Measurements from ENCODE around the gene SCN5A.

The SCN5A gene

GRCh38 chr3:38586546-38587520 lies 62.7 kb downstream of the SCN5A start:
- DNase-seq (ENCODE audit: low spot score in 2 of 2) (no peak), ATAC-seq (replicated peaks; ENCODE audit: extremely low read depth, poor library complexity, severe bottlenecking) (no peak)
- peaks cover 29% of the 10 kb centered on the region for H3K27me3 Mint-ChIP-seq
- H3K9me3 Mint-ChIP-seq, result no peaks in the 10 kb centered on the region
- H3K4me1 Mint-ChIP-seq, result no peaks in the 10 kb centered on the region
- H3K27ac Mint-ChIP-seq (ENCODE audit: low read depth), result no peak overlapping the region
- H3K4me3 Mint-ChIP-seq, result no peak overlapping the region
- no peaks in the 10 kb centered on the region for H3K36me3 Mint-ChIP-seq (ENCODE audit: insufficient read depth)

GRCh38 chr3:38585791-38586420 lies 63.6 kb downstream of the SCN5A start:
- peaks cover 25% of the 10 kb centered on the region for H3K27me3 Mint-ChIP-seq
- no peak overlapping the region for H3K27ac Mint-ChIP-seq (ENCODE audit: low read depth)
- no peaks in the 10 kb centered on the region for H3K9me3 Mint-ChIP-seq
- H3K36me3 Mint-ChIP-seq (ENCODE audit: insufficient read depth), result no peaks in the 10 kb centered on the region
- H3K4me1 Mint-ChIP-seq, result no peaks in the 10 kb centered on the region
- ATAC-seq (replicated peaks; ENCODE audit: extremely low read depth, poor library complexity, severe bottlenecking) (no peak), DNase-seq (ENCODE audit: low spot score in 2 of 2) (no peak)
- H3K4me3 Mint-ChIP-seq, result no peak overlapping the region

GRCh38 chr3:38583688-38584087 lies 65.8 kb downstream of the SCN5A start:
- no peak for ATAC-seq (replicated peaks; ENCODE audit: extremely low read depth, poor library complexity, severe bottlenecking)
- no peaks in the 10 kb centered on the region for H3K4me1 Mint-ChIP-seq
- no peaks in the 10 kb centered on the region for H3K36me3 Mint-ChIP-seq (ENCODE audit: insufficient read depth)
- H3K9me3 Mint-ChIP-seq, result no peaks in the 10 kb centered on the region
- no peak overlapping the region for H3K27ac Mint-ChIP-seq (ENCODE audit: low read depth)
- DNase-seq (ENCODE audit: low spot score in 2 of 2), result no peak
- H3K4me3 Mint-ChIP-seq, result no peak overlapping the region
- H3K27me3 Mint-ChIP-seq, result peaks cover 11% of the 10 kb centered on the region

GRCh38 chr3:38582941-38583645 lies 66.4 kb downstream of the SCN5A start:
- Mint-ChIP-seq H3K4me3 (no peak overlapping the region), H3K27me3 (peaks cover 9% of the 10 kb centered on the region), H3K36me3 (ENCODE audit: insufficient read depth) (no peaks in the 10 kb centered on the region), H3K4me1 (no peaks in the 10 kb centered on the region), H3K27ac (ENCODE audit: low read depth) (no peak overlapping the region), H3K9me3 (no peaks in the 10 kb centered on the region)
- ATAC-seq (replicated peaks; ENCODE audit: extremely low read depth, poor library complexity, severe bottlenecking), result no peak
- no peak for DNase-seq (ENCODE audit: low spot score in 2 of 2)

GRCh38 chr3:38582316-38582715 lies 67.2 kb downstream of the SCN5A start:
- Mint-ChIP-seq H3K4me1 (no peaks in the 10 kb centered on the region), H3K9me3 (no peaks in the 10 kb centered on the region), H3K4me3 (no peak overlapping the region), H3K27me3 (peaks cover 12% of the 10 kb centered on the region), H3K27ac (ENCODE audit: low read depth) (no peak overlapping the region), H3K36me3 (ENCODE audit: insufficient read depth) (peaks cover 2% of the 10 kb centered on the region)
- no peak for DNase-seq (ENCODE audit: low spot score in 2 of 2)
- no peak for ATAC-seq (replicated peaks; ENCODE audit: extremely low read depth, poor library complexity, severe bottlenecking)

- Mint-ChIP-seq H3K27ac (ENCODE audit: low read depth) (no peak overlapping the region), H3K27me3 (peaks cover 14% of the 10 kb centered on the region), H3K9me3 (no peaks in the 10 kb centered on the region), H3K4me1 (no peaks in the 10 kb centered on the region), H3K4me3 (no peak overlapping the region), H3K36me3 (ENCODE audit: insufficient read depth) (peaks cover 2% of the 10 kb centered on the region)
- no peak for ATAC-seq (replicated peaks; ENCODE audit: extremely low read depth, poor library complexity, severe bottlenecking)
- no peak for DNase-seq (ENCODE audit: low spot score in 2 of 2)
Observed at GRCh38 chr3:38581774-38582173, 67.7 kb downstream of the SCN5A start.

- Mint-ChIP-seq H3K4me3 (no peak overlapping the region), H3K27me3 (peaks cover 14% of the 10 kb centered on the region), H3K9me3 (no peaks in the 10 kb centered on the region), H3K36me3 (ENCODE audit: insufficient read depth) (peaks cover 2% of the 10 kb centered on the region), H3K27ac (ENCODE audit: low read depth) (no peak overlapping the region), H3K4me1 (no peaks in the 10 kb centered on the region)
- DNase-seq (ENCODE audit: low spot score in 2 of 2), result peak in 1 of 2 donors; percentile 10
- ATAC-seq (replicated peaks; ENCODE audit: extremely low read depth, poor library complexity, severe bottlenecking), result no peak
Observed at GRCh38 chr3:38580450-38581382, 68.8 kb downstream of the SCN5A start.

GRCh38 chr3:38579551-38580449 lies 69.7 kb downstream of the SCN5A start:
- peaks cover 2% of the 10 kb centered on the region for H3K36me3 Mint-ChIP-seq (ENCODE audit: insufficient read depth)
- peaks cover 14% of the 10 kb centered on the region for H3K27me3 Mint-ChIP-seq
- H3K4me3 Mint-ChIP-seq, result no peak overlapping the region
- H3K4me1 Mint-ChIP-seq, result no peaks in the 10 kb centered on the region
- DNase-seq (ENCODE audit: low spot score in 2 of 2) (peak in 1 of 2 donors; percentile 4), ATAC-seq (replicated peaks; ENCODE audit: extremely low read depth, poor library complexity, severe bottlenecking) (no peak)
- no peak overlapping the region for H3K27ac Mint-ChIP-seq (ENCODE audit: low read depth)
- H3K9me3 Mint-ChIP-seq, result no peaks in the 10 kb centered on the region

- no peak overlapping the region for H3K27ac Mint-ChIP-seq (ENCODE audit: low read depth)
- ATAC-seq (replicated peaks; ENCODE audit: extremely low read depth, poor library complexity, severe bottlenecking) (no peak), DNase-seq (ENCODE audit: low spot score in 2 of 2) (peak in 1 of 2 donors; percentile 2)
- no peaks in the 10 kb centered on the region for H3K9me3 Mint-ChIP-seq
- no peaks in the 10 kb centered on the region for H3K4me1 Mint-ChIP-seq
- H3K36me3 Mint-ChIP-seq (ENCODE audit: insufficient read depth), result peaks cover 2% of the 10 kb centered on the region
- H3K27me3 Mint-ChIP-seq, result peaks cover 14% of the 10 kb centered on the region
- no peak overlapping the region for H3K4me3 Mint-ChIP-seq
Observed at GRCh38 chr3:38579141-38579540, 70.3 kb downstream of the SCN5A start.

GRCh38 chr3:38578551-38578950 lies 70.9 kb downstream of the SCN5A start:
- H3K9me3 Mint-ChIP-seq, result no peaks in the 10 kb centered on the region
- no peak overlapping the region for H3K27ac Mint-ChIP-seq (ENCODE audit: low read depth)
- H3K27me3 Mint-ChIP-seq, result peaks cover 14% of the 10 kb centered on the region

GRCh38 chr3:38578081-38578475 lies 71.4 kb downstream of the SCN5A start:
- H3K4me1 Mint-ChIP-seq, result no peaks in the 10 kb centered on the region
- no peaks in the 10 kb centered on the region for H3K9me3 Mint-ChIP-seq
- no peak for DNase-seq (ENCODE audit: low spot score in 2 of 2)
- peaks cover 14% of the 10 kb centered on the region for H3K27me3 Mint-ChIP-seq
- ATAC-seq (replicated peaks; ENCODE audit: extremely low read depth, poor library complexity, severe bottlenecking), result no peak
- H3K27ac Mint-ChIP-seq (ENCODE audit: low read depth), result no peak overlapping the region
- peaks cover 2% of the 10 kb centered on the region for H3K36me3 Mint-ChIP-seq (ENCODE audit: insufficient read depth)
- H3K4me3 Mint-ChIP-seq, result no peak overlapping the region

More at GRCh38 chr3:38578551-38578950, 70.9 kb downstream of the SCN5A start:
- no peaks in the 10 kb centered on the region for H3K4me1 Mint-ChIP-seq
- no peak for DNase-seq (ENCODE audit: low spot score in 2 of 2)
- no peak overlapping the region for H3K4me3 Mint-ChIP-seq
- H3K36me3 Mint-ChIP-seq (ENCODE audit: insufficient read depth), result peaks cover 2% of the 10 kb centered on the region
- no peak for ATAC-seq (replicated peaks; ENCODE audit: extremely low read depth, poor library complexity, severe bottlenecking)

Measured in central memory CD8-positive, alpha-beta T cell (primary cell).